GM19397 (cell line): ENCODE measurements around the gene PPP3CA.
"Not testable (repeated sequence)": the region's sequence is repeated elsewhere in the genome, so short reads cannot be mapped to it uniquely, and the experiment has no call there.

Source experiments
- ATAC-seq: cut with Tn5 transposase; IDR thresholded peaks from one replicate; pipeline ENCODE4 v1.9.1; 2021; ENCODE audit warnings: mild to moderate bottlenecking, moderate library complexity; ENCODE audit not compliant: unreplicated experiment

Gene PPP3CA

DNA sequence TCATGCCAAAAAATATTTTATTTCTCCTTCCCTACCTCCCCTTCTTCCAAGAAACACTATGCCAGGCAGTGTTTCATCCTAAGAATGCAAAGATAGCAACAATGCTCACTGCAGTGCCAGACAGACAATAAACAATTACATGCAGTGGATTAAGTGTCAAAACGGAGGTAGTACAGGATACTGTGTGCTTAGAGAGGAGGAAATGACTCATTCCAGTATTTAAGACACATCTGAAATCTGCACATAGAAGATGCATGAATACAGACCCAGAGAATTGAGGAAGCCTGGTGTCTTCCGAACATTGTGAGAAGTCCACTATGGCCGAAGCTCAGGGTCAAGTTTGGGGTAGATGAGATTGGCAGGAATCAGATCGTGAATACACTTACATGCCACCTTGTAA lies 326.4 kb downstream of the PPP3CA start:
- peak; percentile 46 for ATAC-seq

DNA sequence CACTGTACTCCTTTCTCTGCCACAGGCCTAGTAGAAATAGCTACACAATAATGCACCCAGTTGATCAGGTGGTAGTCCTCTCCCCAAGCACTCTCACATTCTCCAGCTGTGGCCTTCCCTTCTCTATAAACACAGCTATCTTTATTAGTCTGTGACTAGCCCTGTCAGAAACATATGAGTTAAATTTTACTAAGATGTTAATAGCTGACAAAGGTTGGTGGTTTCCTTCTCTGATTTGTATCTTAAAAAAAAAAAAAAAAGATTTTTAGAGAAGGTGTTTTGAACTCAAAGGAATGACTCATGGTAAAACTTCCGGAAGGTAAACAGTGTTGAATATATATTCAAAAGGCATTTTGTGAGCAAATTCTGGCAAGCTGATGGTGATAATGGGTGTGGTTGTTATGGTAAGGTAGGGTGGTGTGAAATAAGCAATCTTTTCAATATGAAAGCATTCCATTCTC lies 327.4 kb downstream of the PPP3CA start:
- peak; percentile 68 for ATAC-seq

DNA sequence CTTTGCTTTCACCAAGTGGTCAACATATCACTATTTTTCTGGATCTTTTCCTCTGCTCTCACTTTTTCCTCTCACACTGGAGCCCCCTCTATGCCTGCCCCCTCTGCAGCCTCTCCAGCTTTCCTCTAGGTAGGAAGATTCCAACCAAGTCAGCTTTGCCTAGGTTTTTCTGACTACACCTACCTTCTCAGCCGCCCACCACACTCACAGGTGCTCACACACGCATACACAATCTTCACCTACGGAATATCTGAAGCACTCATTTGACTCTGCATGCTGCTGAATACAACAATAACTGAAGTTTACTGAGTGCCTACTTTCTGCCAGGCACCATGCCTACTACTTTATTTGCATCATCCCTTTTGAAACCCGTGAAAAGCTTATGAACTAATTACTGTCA lies 328.0 kb downstream of the PPP3CA start:
- no peak for ATAC-seq

DNA sequence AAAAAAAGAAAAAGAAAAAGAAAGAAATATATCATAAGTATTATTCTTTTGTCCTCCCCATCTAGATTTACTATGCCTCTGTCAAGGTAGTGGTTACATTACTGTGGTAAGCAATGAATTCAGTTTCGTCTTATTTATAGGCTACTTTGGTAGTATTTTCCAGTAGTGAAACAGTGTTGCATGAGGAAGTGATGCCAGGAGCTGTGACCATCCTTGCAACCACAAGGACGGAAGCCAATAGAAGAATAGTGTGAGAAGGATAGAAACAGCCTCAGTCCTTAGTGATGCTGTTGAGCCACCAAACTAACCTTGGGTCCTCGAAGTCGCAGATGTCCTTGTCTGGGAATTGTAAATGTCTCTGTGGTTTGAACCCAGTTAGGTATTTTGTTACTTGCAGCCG lies 328.5 kb downstream of the PPP3CA start:
- peak; percentile 62 for ATAC-seq

GRCh38 chr4:101014417-101014816 lies 332.9 kb downstream of the PPP3CA start:
- ATAC-seq = no peak

- ATAC-seq = no peak
These were observed 336.3 kb downstream of the PPP3CA start for GRCh38 chr4:101010987-101011386.

DNA sequence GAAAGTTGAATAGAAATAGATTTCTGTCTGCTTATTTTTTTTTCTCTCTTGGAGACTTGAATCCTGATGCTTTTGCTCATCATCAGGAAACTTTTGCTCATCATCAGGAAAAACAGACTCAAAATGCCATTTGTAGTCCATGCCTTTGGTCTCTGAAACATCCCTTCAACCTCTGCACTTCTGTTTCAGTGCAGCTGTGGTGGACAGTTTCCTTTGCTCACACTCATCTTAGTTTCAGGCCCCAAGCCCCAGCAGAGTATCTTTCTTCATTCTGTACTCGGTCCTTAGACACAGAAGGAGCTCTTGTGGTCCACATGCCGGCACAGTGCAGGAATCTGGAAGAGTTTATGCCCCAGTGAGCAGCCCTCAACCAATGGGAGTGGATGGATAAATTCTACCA lies 337.9 kb downstream of the PPP3CA start:
- peak; percentile 50 for ATAC-seq

GRCh38 chr4:101008503-101008902 lies 338.8 kb downstream of the PPP3CA start:
- no peak for ATAC-seq

GRCh38 chr4:101005659-101006058 lies 341.7 kb downstream of the PPP3CA start:
- ATAC-seq = no peak

- no peak for ATAC-seq
These were observed 346.8 kb downstream of the PPP3CA start for GRCh38 chr4:101000496-101000895.

- no peak for ATAC-seq
These were observed 351.7 kb downstream of the PPP3CA start for GRCh38 chr4:100995671-100996070.

DNA sequence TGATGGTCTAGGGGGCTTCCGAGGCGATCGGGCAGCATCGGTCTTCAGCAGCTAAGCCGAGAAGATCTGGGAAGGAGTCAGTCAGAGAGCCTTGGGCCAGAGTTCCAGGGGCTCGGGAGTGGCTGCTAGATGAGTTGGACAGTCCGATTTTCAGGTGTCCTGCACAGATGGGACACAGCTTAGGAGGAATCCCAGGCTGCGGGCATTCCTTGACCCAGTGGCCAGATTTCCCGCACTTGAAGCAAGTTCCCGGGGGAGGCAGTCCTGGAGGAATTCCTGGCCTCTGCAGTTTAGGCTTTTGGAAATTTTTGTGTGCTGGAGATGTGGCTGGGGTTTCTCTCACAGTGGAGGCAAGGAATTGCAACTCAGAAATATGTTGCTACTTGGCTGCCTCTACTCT lies 352.3 kb downstream of the PPP3CA start:
- ATAC-seq = not testable (repeated sequence)

DNA sequence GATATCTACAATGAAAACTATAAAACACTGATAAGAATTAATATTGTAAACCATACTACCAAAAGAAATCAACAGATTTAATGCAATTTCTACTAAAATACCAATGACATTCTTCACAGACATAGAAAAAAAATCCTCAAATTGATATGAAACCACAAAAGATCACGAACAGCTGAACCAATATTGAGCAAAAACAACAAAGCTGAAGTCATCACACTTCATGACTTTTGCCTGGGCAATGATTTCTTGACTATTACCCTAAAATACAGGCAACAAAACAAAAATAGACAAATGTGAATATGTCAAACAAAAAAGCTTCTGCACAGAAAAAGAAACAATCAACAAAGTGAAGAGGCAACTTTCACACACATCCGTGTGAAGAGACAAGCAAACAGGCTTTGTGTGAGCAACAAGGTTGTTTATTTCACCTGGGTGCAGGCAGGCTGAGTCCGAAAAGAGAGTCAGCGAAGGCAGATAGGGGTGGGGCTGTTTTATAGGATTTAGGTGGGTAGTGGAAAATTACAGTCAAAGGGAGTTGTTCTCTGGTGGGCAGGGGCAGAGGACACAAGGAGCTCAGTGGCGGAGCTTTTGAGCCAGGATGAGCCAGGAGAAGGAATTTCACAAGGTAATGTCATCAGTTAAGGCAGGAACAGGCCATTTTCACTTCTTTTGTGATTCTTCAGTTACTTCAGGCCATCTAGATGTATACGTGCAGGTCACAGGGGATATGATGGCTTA lies 355.8 kb downstream of the PPP3CA start:
- ATAC-seq = not testable (repeated sequence)

GRCh38 chr4:100989401-100989800 lies 357.9 kb downstream of the PPP3CA start:
- ATAC-seq = no peak

- no peak for ATAC-seq
These were observed 358.4 kb downstream of the PPP3CA start for GRCh38 chr4:100988876-100989275.

DNA sequence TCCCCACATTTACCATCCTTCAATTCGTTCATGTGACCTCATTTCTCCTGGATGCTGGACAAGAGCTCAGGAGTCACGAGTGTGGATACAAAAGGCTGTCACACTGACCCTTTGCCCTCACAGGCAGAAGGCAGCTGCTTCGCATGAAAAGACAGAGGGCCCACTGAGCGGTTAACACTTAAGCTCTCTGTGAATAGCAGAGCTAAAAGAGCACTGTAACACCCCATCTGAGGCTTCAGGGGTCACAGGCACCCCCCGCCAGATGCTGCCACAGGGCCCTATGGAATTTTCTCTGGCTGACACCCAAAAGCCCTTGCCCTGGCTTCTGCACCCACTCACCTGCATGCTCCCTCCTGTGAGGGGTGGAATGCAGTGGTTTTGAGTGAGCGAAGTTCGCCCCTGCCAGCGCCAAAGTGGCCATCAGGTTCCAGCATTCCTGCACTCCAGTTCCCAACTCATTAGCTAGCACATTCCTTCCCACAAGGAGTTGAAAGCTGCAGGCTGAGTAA lies 360.9 kb downstream of the PPP3CA start:
- ATAC-seq = no peak

DNA sequence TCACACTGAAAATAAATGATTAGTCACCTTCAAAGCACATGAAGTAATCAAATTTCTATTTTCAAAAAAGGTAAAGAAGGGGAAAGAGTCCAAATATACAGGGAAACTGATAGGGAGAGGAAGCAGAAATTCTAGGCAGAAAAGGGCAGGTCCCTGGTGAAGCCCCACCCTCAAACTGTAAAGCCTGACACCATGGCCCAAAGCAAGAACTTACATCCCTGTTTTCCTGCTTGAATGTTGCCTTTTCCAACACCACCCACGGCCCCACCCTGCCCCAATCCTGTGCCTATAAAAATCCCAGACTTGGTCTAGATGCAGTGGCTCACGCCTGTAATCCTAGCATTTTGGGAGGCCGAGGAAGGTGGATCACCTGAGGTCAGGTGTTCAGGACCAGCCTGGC lies 361.8 kb downstream of the PPP3CA start:
- ATAC-seq = no peak

GRCh38 chr4:100984901-100985300 lies 362.4 kb downstream of the PPP3CA start:
- ATAC-seq = no peak

GRCh38 chr4:100983426-100983825 lies 363.9 kb downstream of the PPP3CA start:
- no peak for ATAC-seq

- ATAC-seq = no peak
These were observed 365.0 kb downstream of the PPP3CA start for GRCh38 chr4:100982345-100982744.

DNA sequence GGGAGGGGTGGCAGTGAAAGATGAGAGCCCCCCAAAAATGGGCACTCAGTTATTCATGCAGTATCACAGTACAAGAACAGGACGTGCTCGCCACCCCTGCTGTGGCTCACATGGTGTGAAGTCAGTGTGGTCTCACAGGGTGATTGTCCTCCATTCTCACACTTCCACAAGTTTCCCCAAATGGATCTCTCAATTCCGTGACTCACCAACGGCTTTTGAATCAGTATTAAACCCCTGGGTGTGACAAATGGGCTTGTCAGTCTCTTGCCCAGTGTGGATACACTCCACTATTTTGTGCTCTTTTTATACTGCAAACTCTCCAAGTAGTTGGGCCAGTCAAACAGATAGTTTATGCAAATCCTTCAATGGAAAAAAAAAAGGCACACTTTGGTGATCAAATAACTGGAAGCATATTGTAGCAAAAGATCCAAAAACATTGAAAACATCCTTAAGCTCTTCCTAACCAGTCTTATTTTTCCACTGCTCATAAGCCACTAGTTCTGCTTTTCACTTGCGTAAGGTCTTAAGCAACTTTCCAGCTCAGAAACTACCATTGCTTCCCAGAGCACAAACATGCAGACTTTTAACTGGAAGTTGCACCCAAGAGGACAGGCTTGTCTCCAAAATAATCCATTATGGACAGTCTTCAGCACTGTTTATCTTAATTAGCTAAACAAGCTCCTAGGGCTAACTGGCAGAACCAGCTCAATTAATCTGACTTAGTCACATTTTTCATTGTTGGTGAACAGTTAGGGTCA lies 365.7 kb downstream of the PPP3CA start:
- no peak for ATAC-seq

- no peak for ATAC-seq
These were observed 367.6 kb downstream of the PPP3CA start for GRCh38 chr4:100979736-100980135.
